Trophoblast cell (in vitro differentiated cells and primary cell): ENCODE data around the gene RPN2.

Experiments
- DNase-seq, 2 donors: peaks; one replicate each; pipeline ENCODE4 v3.0.0-alpha.2; 2016
- H2AFZ ChIP-seq: 2 replicates; pipeline ENCODE4 v1.6.1; 2013; ENCODE audit warnings: low read length, moderate library complexity, mild to moderate bottlenecking; ENCODE audit not compliant: insufficient read depth, poor library complexity
- H2AK5ac ChIP-seq: 2 replicates; pipeline ENCODE4 v1.6.1; 2013; ENCODE audit warnings: mild to moderate bottlenecking, low read length
- H2BK120ac ChIP-seq: 2 replicates; pipeline ENCODE4 v1.6.1; 2013; ENCODE audit warnings: low read length, mild to moderate bottlenecking, moderate library complexity; ENCODE audit not compliant: insufficient read depth, poor library complexity
- H2BK12ac ChIP-seq: 2 replicates; pipeline ENCODE4 v1.6.1; 2013; ENCODE audit warnings: mild to moderate bottlenecking, low read length, moderate library complexity
- H2BK5ac ChIP-seq: 2 replicates; pipeline ENCODE4 v1.6.1; 2013; ENCODE audit warnings: low read length, low read depth, moderate library complexity, mild to moderate bottlenecking; ENCODE audit not compliant: poor library complexity
- H3K14ac ChIP-seq: 2 replicates; pipeline ENCODE4 v1.6.1; 2013; ENCODE audit warnings: mild to moderate bottlenecking, low read length
- H3K18ac ChIP-seq: 2 replicates; pipeline ENCODE4 v1.6.1; 2013; ENCODE audit warnings: mild to moderate bottlenecking, low read length
- H3K23ac ChIP-seq: 2 replicates; pipeline ENCODE4 v1.6.1; 2013; ENCODE audit warnings: low read length
- H3K27ac ChIP-seq: 2 replicates; pipeline ENCODE4 v1.5.1; 2013; ENCODE audit warnings: low read depth, mild to moderate bottlenecking, inconsistent platforms, low read length, moderate library complexity
- H3K27me3 ChIP-seq: 2 replicates; pipeline ENCODE4 v1.6.1; 2013; ENCODE audit warnings: inconsistent platforms, mild to moderate bottlenecking, low read length, moderate library complexity; ENCODE audit not compliant: insufficient read depth
- H3K36me3 ChIP-seq, 2 experiments: 1 replicate in 1 of 2; 2 replicates in 1 of 2; pipeline ENCODE4 v1.6.1; 2013; ENCODE audit warnings: low read length in 2 of 2, mild to moderate bottlenecking in 2 of 2, moderate library complexity in 1 of 2; ENCODE audit not compliant: insufficient read depth in 2 of 2, control insufficient read depth in 1 of 2
- H3K4ac ChIP-seq: 2 replicates; pipeline ENCODE4 v1.6.1; 2013; ENCODE audit warnings: low read depth, mild to moderate bottlenecking, low read length, moderate library complexity
- H3K4me1 ChIP-seq, 2 experiments: 1 replicate in 1 of 2; 2 replicates in 1 of 2; pipeline ENCODE4 v1.6.1; 2013; ENCODE audit warnings: low read length in 2 of 2, mild to moderate bottlenecking in 2 of 2, moderate library complexity in 1 of 2; ENCODE audit not compliant: insufficient read depth in 2 of 2, control insufficient read depth in 1 of 2
- H3K4me2 ChIP-seq: 2 replicates; pipeline ENCODE4 v1.6.1; 2013; ENCODE audit warnings: inconsistent platforms, mild to moderate bottlenecking, low read length, moderate library complexity
- H3K4me3 ChIP-seq: 2 replicates; pipeline ENCODE4 v1.5.1; 2013; ENCODE audit warnings: mild to moderate bottlenecking, low read depth, low read length, inconsistent platforms
- H3K79me1 ChIP-seq: one replicate; pipeline ENCODE4 v1.6.1; 2013; ENCODE audit warnings: low read length
- H3K79me2 ChIP-seq: 2 replicates; pipeline ENCODE4 v1.6.1; 2013; ENCODE audit warnings: low read length, mild to moderate bottlenecking; ENCODE audit not compliant: control insufficient read depth, insufficient read depth, poor library complexity
- H3K9ac ChIP-seq: 2 replicates; pipeline ENCODE4 v1.6.1; 2013; ENCODE audit warnings: mild to moderate bottlenecking, low read length
- H3K9me3 ChIP-seq: 2 replicates; pipeline ENCODE4 v1.6.1; 2013; ENCODE audit warnings: low read depth, mild to moderate bottlenecking, control low read depth, inconsistent platforms, low read length; ENCODE audit not compliant: insufficient read depth
- H4K12ac ChIP-seq: 2 replicates; pipeline ENCODE4 v1.6.1; 2013; ENCODE audit warnings: low read depth, mild to moderate bottlenecking, low read length, moderate library complexity
- H4K8ac ChIP-seq: 2 replicates; pipeline ENCODE4 v1.6.1; 2013; ENCODE audit warnings: low read depth, mild to moderate bottlenecking, low read length, moderate library complexity
- H4K91ac ChIP-seq: one replicate; pipeline ENCODE4 v1.6.1; 2013; ENCODE audit warnings: low read depth, mild to moderate bottlenecking, low read length, moderate library complexity
- whole genome bisulfite sequencing: extraction: QIAGEN DNeasy Blood & Tissue Kit; methylation state at CpG from one replicate; pipeline ENCODE4 v1.1.7; 2013; ENCODE audit warnings: missing lambda C conversion rate; ENCODE audit not compliant: insufficient read length, insufficient coverage; ENCODE audit errors: extremely low coverage; 5-methylcytosine and 5-hydroxymethylcytosine counted together

RPN2 gene

GRCh38 chr20:37194621-37195417 lies 15.7 kb downstream of the RPN2 start:
- no peak overlapping the region for H2BK120ac ChIP-seq
- no peak for DNase-seq
- peaks cover 28 to 46% of the 10 kb centered on the region in 2 experiments for H3K36me3 ChIP-seq
- no peak overlapping the region for H3K4me3 ChIP-seq
- peak overlapping the region; percentile 19 for H3K27ac ChIP-seq
- H3K4me1 ChIP-seq = peaks cover 5 to 6% of the 10 kb centered on the region in 2 experiments
- peak overlapping the region; percentile 14 for H3K4me2 ChIP-seq
- WGBS = no CpG with 5 or more reads among the region's 14 CpGs
- peak overlapping the region; percentile 10 for H4K91ac ChIP-seq
- no peak overlapping the region for H2BK12ac ChIP-seq
- no peak overlapping the region for H3K23ac ChIP-seq
- peaks cover 4% of the 10 kb centered on the region for H3K79me2 ChIP-seq
- no peak overlapping the region for H3K9ac ChIP-seq
- no peak overlapping the region for H2BK5ac ChIP-seq
- no peak overlapping the region for H2AFZ ChIP-seq
- no peaks in the 10 kb centered on the region for H3K27me3 ChIP-seq
- H3K18ac ChIP-seq = no peak overlapping the region
- no peak overlapping the region for H3K14ac ChIP-seq
- no peaks in the 10 kb centered on the region for H3K9me3 ChIP-seq
- no peak overlapping the region for H4K12ac ChIP-seq
- H3K4ac ChIP-seq = peak overlapping the region; percentile 44
- no peaks in the 10 kb centered on the region for H3K79me1 ChIP-seq
- no peak overlapping the region for H2AK5ac ChIP-seq
- H4K8ac ChIP-seq = no peak overlapping the region

- WGBS = no CpG with 5 or more reads among the region's 16 CpGs
- Histone ChIP-seq H3K27ac (no peak overlapping the region), H3K79me2 (peaks cover 4% of the 10 kb centered on the region), H3K27me3 (no peaks in the 10 kb centered on the region), H2BK12ac (no peak overlapping the region), H4K12ac (no peak overlapping the region), H4K8ac (no peak overlapping the region), H3K79me1 (peaks cover 3% of the 10 kb centered on the region), H4K91ac (no peak overlapping the region), H3K4ac (no peak overlapping the region), H3K14ac (no peak overlapping the region), H3K9me3 (no peaks in the 10 kb centered on the region), H3K9ac (no peak overlapping the region), H3K4me2 (no peak overlapping the region), H3K18ac (no peak overlapping the region), H3K4me3 (no peak overlapping the region), H2BK120ac (no peak overlapping the region), H2BK5ac (no peak overlapping the region), H3K23ac (no peak overlapping the region), H2AK5ac (no peak overlapping the region), H2AFZ (no peak overlapping the region), H3K4me1 (peaks cover 2 to 6% of the 10 kb centered on the region in 2 experiments), H3K36me3 (peaks cover 34 to 53% of the 10 kb centered on the region in 2 experiments)
- no peak for DNase-seq
Observed at GRCh38 chr20:37198932-37199660, 20.0 kb downstream of the RPN2 start.

- Histone ChIP-seq H2AK5ac (no peak overlapping the region), H2BK5ac (no peak overlapping the region), H3K79me2 (peaks cover 4% of the 10 kb centered on the region), H3K9ac (no peak overlapping the region), H4K12ac (no peak overlapping the region), H3K9me3 (no peaks in the 10 kb centered on the region), H3K23ac (no peak overlapping the region), H2BK120ac (no peak overlapping the region), H3K4ac (no peak overlapping the region), H3K27me3 (no peaks in the 10 kb centered on the region), H4K8ac (no peak overlapping the region), H3K27ac (no peak overlapping the region), H2AFZ (no peak overlapping the region), H3K4me1 (no peaks in the 10 kb centered on the region), H3K79me1 (peaks cover 3% of the 10 kb centered on the region), H3K4me2 (no peak overlapping the region), H3K14ac (no peak overlapping the region), H2BK12ac (no peak overlapping the region), H3K4me3 (no peak overlapping the region), H3K36me3 (peaks cover 39 to 64% of the 10 kb centered on the region in 2 experiments), H3K18ac (no peak overlapping the region), H4K91ac (no peak overlapping the region)
- no peak for DNase-seq
- no CpG with 5 or more reads among the region's 4 CpGs for WGBS
Observed at GRCh38 chr20:37200376-37200775, 21.2 kb downstream of the RPN2 start.

DNA sequence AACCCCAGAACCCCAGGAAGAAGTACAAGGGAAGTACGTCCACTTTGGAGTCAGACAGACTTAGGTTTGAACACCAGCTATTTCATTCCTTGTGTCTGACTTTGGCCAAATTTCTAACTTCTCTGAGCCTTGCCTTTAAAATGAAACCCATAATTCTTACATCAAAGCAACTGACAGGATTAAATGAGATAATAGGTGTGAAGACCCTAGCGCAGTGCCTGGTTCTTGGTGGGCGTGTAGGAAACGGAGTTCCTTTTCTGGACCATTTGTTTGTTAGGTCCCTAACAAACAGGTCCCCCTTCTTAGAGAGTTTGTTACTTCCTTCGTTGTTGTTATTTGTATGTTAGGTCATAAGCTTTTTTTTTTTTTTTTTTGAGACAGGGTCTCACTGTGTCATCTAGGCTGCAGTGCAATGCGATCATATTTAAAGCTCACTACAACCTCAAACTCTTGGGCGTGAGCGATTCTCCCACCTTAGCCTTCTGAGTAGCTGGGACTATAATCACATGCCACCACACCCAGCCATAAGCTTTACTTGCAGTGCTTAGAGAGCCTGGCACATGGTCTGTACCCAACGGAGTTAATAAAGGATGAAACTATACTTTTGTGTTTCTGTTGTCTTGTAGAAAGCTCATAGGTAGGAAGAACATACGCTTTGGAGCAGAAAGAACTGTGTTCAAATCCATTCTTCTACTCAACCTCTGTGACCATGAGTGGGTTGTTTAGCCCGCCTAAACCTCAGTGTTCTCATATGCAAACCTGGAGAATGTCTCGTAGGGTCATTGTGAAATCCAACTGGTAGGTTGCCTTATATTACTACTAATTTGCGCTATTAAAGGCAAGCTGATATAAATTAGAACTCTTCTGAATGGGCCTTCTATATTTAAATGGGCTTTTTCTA lies 22.0 kb downstream of the RPN2 start:
- H3K79me2 ChIP-seq = peaks cover 4% of the 10 kb centered on the region
- no peak overlapping the region for H4K12ac ChIP-seq
- no peak overlapping the region for H2BK5ac ChIP-seq
- no CpG with 5 or more reads among the region's 13 CpGs for WGBS
- no peak overlapping the region for H3K23ac ChIP-seq
- no peak overlapping the region for H2BK120ac ChIP-seq
- H3K27ac ChIP-seq = no peak overlapping the region
- H2BK12ac ChIP-seq = no peak overlapping the region
- no peak overlapping the region for H2AFZ ChIP-seq
- H3K36me3 ChIP-seq = peaks cover 39 to 64% of the 10 kb centered on the region in 2 experiments
- no peak overlapping the region for H3K4me2 ChIP-seq
- H2AK5ac ChIP-seq = no peak overlapping the region
- no peak overlapping the region for H4K8ac ChIP-seq
- H3K4me1 ChIP-seq = no peaks in the 10 kb centered on the region
- H3K27me3 ChIP-seq = no peaks in the 10 kb centered on the region
- peaks cover 3% of the 10 kb centered on the region for H3K79me1 ChIP-seq
- no peak overlapping the region for H3K4me3 ChIP-seq
- H3K9ac ChIP-seq = no peak overlapping the region
- no peak overlapping the region for H3K4ac ChIP-seq
- H3K9me3 ChIP-seq = no peaks in the 10 kb centered on the region
- H3K14ac ChIP-seq = no peak overlapping the region
- DNase-seq = peak in 1 of 2 donors; percentile 7
- H4K91ac ChIP-seq = no peak overlapping the region
- H3K18ac ChIP-seq = no peak overlapping the region
